Ishikawa (cell line): Measurements from ENCODE around the gene PDE11A.

Experiments
- CEBPB ChIP-seq: IDR thresholded peaks from 2 replicates; pipeline ENCODE4 v1.6.1; 2012
- EP300 ChIP-seq: IDR thresholded peaks from 2 replicates; pipeline ENCODE4 v1.6.1; 2012; ENCODE audit warnings: borderline replicate concordance
- RAD21 ChIP-seq: IDR thresholded peaks from 2 replicates; pipeline ENCODE4 v1.6.1; 2012; ENCODE audit warnings: low read depth
- YY1 ChIP-seq: IDR thresholded peaks from 2 replicates; pipeline ENCODE4 v1.6.1; 2012; ENCODE audit warnings: low read depth

GRCh38 chr2:177698281-177698680 is 374.3 kb downstream of the PDE11A start:
- no peak for TF ChIP-seq EP300
- TF ChIP-seq YY1: no peak
- no peak for TF ChIP-seq CEBPB
- TF ChIP-seq RAD21: no peak
